Neural cell (in vitro differentiated cells): ENCODE measurements around the gene HAND2.

Experiments used
- CTCF ChIP-seq: fragments of 450-650 bp; IDR thresholded peaks from 2 replicates; pipeline ENCODE4 v1.5.1; 2014; ENCODE audit warnings: antibody characterized with exemption, mild to moderate bottlenecking, moderate library complexity; ENCODE audit not compliant: poor library complexity, severe bottlenecking
- EP300 ChIP-seq: fragments of 450-650 bp; conservative IDR thresholded peaks from 2 replicates; pipeline ENCODE4 v1.6.1; 2014; ENCODE audit warnings: antibody characterized with exemption, mild to moderate bottlenecking, moderate library complexity; ENCODE audit not compliant: poor library complexity, severe bottlenecking
- EZH2 ChIP-seq: fragments of 200-600, 300-800 bp; shearing (Covaris generic), sonication (generic); IDR thresholded peaks from 2 replicates; pipeline ENCODE4 v1.6.1; 2014; ENCODE audit warnings: antibody characterized with exemption, low read length, borderline replicate concordance, mild to moderate bottlenecking; ENCODE audit not compliant: insufficient read depth, poor library complexity, severe bottlenecking
- MXI1 ChIP-seq: fragments of 450-650 bp; conservative IDR thresholded peaks from 2 replicates; pipeline ENCODE4 v1.6.1; 2014; ENCODE audit warnings: antibody characterized with exemption, mild to moderate bottlenecking; ENCODE audit not compliant: poor library complexity, severe bottlenecking
- POLR2AphosphoS5 ChIP-seq: IDR thresholded peaks from 2 replicates; pipeline ENCODE4 v1.6.1; 2012
- TAF1 ChIP-seq: IDR thresholded peaks from 2 replicates; pipeline ENCODE4 v1.6.1; 2012; ENCODE audit warnings: low read depth

GRCh38 chr4:173506597-173507211 lies 23.3 kb downstream of the HAND2 start:
- TF ChIP-seq EZH2, result no peak
- no peak for TF ChIP-seq CTCF
- TF ChIP-seq POLR2AphosphoS5, result no peak
- TF ChIP-seq MXI1, result no peak
- TF ChIP-seq EP300, result no peak
- no peak for TF ChIP-seq TAF1
